ENCODE measurements around the gene CTIF.
A peak's percentile ranks its signal among the peaks of the same experiment; 100 is the strongest.

The CTIF gene

DNA sequence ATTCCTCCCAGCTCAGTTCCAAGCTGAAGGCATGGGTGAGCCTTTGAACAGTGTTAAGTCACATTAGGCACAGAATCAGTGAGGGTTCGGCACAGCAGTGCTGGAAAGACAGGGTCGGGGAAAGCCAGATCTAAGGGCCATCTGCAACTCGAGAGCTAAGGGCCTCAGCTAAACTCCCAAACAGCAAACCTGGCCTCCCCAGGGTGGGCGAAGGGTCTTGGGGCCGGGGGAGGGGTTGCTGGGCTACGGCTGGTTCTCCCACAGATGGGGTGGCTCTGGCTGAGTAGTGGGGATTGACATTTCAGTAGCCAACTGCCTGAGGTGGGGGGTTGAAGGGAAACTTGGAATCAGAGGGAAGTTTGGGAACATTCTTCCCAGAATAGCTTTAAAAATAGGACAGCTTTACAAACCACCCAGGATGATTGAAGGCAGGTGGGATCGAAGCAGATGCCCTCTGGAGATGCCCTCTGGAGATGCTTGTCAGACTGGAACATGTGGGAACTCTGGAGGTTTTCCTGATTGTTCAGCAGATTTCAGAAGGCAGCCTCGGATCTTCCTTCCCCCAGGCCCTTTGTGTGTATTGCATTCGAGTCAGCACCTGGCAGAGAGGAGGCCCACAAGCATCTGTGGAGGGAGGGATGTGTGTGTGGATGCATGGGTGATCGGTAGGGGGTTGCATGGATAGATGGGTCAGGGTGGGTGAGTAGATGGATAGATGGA, 255.6 kb downstream of the CTIF start:
- DNase-seq: no peak

- DNase-seq: no peak
These were observed 256.9 kb downstream of the CTIF start for GRCh38 chr18:48795696-48796095.

DNA sequence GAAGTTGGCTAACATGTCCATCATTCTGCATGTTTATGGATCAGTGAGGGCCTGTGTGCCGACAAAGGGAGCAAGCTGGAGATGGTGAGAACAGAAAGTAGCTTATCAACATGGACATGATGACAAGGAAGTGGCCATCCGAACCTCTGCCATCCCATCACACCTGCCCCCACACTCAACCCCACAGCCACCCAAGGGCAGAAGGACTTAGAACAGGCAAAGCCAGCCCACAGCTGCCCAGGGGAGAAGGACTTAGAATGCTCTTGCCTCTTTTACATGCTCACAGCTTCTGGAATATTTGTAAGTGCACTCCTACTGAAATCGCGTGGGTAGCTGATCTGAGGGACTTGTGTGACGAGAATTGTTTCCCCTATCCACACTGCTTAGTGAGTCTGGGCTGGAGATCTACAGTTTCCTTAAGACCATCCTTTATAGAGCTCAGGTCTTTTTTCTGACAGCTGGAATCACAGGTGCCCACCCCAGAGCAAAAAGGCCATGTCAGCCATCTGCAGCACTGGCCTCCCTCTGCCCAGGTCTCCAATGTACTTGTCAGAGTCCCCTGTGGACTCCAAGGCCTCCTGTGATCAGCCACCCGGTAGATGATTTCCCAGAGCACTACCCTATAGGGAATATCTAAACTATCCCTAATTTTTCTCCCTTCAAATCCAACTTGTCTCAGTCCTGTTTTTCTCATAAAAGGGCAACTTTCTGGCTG, 257.8 kb downstream of the CTIF start:
- no peak for DNase-seq

DNA sequence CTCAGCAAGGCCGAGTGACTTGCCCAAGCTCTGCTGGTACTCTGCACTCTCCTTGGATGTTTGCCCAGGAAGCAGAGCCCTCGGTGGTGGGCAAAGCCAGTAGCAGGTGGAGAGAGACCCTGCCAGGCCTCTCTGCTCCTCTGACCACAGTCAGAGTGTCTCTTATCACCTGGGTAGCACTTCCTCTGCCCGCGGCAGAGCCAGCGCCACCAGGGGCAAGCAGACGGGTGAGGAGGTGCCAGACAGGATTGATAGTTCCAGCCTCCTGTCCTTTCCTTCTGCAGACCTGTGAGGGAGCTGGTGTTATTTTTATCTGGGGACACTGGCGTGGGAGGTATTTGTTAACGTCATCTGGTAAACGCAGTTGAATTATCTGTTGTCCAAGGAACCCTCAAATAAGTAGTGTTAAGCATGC, 259.0 kb downstream of the CTIF start:
- peak; percentile 5 for DNase-seq

DNA sequence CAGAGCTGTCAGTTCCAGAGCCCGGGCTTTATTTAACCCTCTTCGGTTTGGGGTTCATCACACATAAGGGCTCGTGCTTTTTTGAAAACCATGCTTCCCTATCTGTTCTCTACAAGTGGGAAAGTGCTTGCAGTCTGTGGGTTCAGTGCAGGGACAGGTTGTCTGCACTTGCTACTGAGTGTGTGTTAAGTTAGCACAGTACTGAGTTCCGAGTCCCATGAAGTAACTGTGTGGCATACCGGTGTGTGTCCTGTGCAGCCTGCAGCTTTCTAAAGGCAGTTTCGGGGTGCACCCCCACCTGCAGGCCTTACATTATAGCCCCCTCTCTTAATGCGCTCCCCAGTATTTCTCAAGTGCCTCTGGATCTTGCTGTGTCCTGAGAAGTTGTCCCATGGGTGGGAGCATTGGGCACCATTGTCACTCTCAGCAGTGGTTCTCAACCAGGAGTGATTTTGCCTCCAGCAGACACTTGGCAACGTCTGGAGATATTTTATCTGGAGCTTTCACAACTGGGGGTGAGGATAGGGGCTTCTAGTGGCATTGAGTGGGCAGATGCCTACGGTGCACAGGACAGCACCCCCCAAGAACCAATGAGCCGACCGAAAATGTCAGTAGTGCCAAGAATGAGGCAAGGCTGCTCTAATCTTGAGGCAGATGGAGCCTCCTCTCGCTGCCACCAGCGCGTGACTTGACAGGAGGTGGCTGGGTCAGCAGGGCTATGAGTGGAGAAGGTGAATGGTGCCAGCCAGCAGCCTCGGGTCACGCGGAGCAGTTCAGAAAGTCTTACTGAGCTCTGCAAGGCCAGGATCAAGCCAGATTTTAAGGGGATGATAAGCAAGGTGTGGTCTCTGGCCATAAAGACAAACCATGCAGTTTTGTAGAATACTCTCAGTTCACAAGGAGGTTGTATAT, 259.8 kb downstream of the CTIF start:
- no peak for DNase-seq

DNA sequence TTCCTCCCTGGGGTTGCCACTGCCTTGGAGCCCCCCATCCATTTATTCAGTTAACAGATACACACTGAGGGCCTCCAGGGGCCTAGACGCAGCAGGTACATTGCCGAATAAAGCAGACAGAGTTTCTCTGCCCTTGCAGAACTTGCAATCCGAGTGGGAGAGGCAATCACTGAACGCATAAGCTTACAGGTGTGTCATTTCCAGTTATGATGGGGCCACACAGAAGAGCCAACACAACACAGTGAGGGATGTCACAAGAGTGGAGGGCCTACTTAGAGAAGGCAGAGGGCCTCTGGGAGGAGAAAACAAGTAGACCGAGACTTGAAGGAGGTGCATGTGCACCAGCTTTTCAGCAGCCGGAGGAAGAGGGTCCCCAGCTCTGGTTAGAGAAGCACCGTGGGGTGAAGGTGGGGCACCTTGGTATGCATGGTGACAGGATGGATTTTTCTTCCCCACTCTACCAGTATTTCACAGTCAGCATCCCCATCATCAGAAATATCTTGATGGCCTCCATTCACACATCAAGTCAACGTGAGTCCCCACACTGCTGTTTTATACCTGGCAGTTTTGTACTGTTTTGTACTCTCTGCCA, 261.0 kb downstream of the CTIF start:
- no peak for DNase-seq

- no peak for DNase-seq
These were observed 261.6 kb downstream of the CTIF start for GRCh38 chr18:48800466-48800865.

DNA sequence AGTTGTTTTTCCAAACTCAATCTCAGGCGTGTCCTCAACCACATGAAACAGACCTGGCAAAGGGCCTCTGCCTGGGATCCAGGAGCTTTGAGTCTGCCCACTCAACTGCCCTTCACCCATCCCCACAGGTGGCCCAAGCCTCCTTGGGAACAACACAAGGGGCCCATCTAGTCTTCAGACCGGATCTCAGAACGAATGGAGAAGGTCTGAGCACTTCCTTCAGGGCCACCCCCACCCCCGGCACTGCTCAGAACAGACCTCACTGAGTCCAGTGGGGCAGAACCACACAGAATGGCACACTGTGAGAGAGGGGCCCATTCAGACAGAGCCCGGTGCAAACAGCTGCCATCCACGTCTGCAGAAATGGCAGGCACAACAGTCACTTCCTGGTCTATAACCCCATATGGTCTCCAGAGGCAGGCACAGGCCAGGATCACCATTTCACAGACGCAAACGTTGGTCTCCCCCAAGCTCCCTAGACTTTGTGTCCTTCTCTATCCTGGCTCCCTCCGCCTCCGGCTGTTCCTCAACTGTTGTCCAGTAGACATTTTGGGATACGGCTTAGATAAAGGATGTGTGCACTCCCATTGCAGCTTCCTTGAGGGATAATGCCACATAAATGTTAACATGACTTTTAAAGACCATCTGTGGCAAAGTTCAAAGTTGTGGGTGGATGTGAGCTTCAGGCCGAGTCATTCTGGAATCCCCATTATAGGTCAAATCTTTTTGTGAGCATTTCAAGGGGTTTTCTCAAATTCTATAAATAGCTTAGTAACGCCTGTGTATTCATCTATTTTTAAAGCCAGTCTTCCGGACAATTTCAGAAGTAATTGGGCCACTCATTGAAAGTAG, 262.3 kb downstream of the CTIF start:
- DNase-seq: no peak

- DNase-seq: no peak
These were observed 263.1 kb downstream of the CTIF start for GRCh38 chr18:48801728-48802542.

DNA sequence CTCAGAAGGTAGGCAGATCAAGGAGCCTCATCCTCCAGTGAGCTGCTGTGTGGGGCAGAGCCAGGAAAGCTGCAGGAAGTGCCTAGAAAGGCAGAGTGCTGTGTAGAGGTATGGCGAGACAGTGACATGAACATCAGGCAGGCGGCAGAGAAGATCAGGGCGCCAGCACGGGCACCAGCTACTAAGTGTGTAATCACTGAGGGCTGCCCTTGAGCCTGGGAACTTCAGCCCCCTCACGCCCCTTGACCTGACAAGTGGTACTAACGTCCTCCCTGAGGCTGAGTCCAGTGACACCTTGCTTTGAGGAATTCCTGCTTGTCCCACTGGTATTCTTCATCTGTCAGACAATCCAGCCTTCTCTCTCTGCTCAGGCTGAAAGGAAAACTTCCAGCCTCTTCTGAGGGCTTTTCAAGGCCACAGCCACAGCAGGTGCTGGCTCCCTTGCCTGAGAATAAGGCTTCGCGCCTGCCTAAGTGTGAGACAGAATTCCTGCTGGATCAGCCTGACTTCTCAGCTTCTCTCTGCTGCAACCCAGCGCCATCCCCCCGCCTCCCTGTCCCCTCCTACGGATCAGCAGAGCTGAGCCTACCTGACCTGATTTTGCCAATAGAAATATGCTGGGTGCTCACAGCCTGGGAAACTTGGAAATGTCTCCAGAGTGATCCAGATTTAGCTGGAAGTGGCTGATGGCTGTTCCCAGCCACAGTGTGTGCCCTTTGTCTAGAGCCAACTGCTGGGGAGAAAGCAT, 263.9 kb downstream of the CTIF start:
- no peak for DNase-seq

- no peak for DNase-seq
These were observed 264.7 kb downstream of the CTIF start for GRCh38 chr18:48803518-48803917.

GRCh38 chr18:48803951-48804855, 265.4 kb downstream of the CTIF start:
- DNase-seq: no peak

DNA sequence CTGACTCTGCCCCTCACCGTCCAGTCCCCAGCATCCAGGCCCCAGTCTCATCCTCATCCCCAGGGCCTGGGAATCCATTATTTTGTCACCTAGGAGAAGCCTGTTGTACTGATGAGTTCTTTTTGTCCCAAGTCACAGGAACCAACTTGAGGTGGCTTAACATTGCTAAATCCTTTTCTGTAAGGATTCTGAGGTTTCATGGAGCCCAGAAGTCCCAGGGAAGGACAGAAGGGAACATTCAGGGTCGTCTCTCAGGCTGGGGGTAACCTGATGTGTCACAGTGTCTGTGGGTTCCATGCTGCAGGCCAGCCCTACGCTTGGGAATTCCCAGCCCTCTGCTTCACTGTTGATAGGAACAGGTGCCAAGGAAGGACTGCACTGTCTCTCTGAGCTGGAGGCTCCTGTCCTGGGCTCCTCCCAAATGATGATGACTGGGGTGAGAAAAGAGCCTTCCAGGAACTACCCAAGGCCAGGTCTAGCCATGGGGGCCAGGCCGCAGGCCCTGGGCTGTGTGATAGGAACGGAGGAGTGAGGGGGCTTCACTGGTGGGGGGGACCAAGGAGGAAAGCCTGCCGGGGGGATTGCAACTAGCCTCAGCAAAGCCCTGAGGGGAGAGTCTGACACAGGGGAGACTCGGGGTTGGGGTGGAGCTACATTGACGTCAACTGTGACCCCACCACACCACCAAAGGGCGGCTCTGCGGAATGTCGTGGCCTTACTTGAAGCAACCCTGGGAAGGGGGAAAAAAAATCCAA, 266.2 kb downstream of the CTIF start:
- no peak for DNase-seq

DNA sequence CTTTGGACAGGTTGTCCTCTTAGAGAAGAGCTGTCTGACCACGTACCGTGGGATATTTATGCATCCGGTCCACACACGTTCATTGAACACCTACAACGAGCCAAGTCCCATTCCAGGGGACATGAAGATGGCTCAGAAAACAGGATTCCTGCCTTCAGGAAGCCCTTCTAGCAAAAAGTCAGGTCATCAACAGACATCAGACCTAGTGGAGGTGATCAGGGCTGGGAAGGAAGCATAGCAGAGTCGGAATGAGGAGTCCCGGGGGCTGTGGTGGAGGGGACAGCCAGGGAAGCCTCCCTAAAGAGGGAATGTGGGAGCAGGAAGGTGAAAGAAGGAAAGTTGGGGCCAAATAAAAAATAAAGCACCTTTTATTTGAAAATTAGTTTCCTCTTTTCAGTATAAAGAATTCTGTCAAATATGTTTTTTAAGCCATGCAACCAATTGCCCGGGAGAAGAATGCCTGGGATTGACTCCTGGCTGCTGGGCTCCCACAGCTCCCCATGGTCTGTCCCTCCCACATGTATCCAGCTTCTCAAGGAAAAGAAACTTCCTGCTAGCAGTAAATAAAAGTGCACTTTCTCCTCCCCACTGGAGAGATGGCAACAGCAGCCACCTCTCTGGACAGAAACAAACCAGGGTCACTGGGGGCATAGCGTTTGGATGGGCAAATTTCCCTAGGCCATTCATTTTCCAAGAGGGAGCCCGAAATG, 267.1 kb downstream of the CTIF start:
- no peak for DNase-seq

- no peak for DNase-seq
These were observed 267.9 kb downstream of the CTIF start for GRCh38 chr18:48806551-48807261.

- no peak for DNase-seq
These were observed 269.6 kb downstream of the CTIF start for GRCh38 chr18:48808476-48808875.

- DNase-seq: no peak
These were observed 270.5 kb downstream of the CTIF start for GRCh38 chr18:48809365-48809764.

Measured in NCI-H2029 treated with DMSO at 0.1 percent for 48 hours (cell line).